ENCODE measurements around the gene KIF11. TPM values are rescaled to one million over a fixed set of nuclear protein-coding genes. Genes with fewer than 3 reads are reported as not detected.

KIF11 gene
- total RNA-seq, 1 experiment from 2014 or later = 47.8 TPM

GRCh38 chr10:92662848-92663247, 69.9 kb downstream of the KIF11 start:
- CTCF ChIA-PET = interaction anchor here (0.5 kb wide), 1 partner anchor 128 kb away, joined by 5 read pairs; no protein-coding TSS in a partner anchor
- no TSS peak for BruUV-seq (replicated peaks)
- ATAC-seq (no peak), DNase-seq (ENCODE audit: low read depth, low spot score) (no peak)
- Histone ChIP-seq H3K27me3 (ENCODE audit: control insufficient read depth, insufficient read depth, low read length) (no peaks in the 10 kb centered on the region), H3K36me3 (ENCODE audit: control insufficient read depth, insufficient read depth, low read length) (no peaks in the 10 kb centered on the region), H3K4me1 (ENCODE audit: control insufficient read depth, insufficient read depth, low read length) (no peaks in the 10 kb centered on the region), H3K4me3 (ENCODE audit: low read depth in 2 of 2, low read length in 2 of 2) (no peak overlapping the region), H3K9me3 (ENCODE audit: control insufficient read depth, insufficient read depth, low read depth, low read length) (peaks cover 10% of the 10 kb centered on the region; the same call in 1 of the 2 replicates), H3K27ac (ENCODE audit: low read length) (no peak overlapping the region)
- in situ Hi-C loops (cut with HindIII; ENCODE audit: low pct_unique_long_range_greater_than_20kb, low sequenced_read_pairs) = no loop called here
- intact Hi-C loops (cut with micrococcal nuclease; ENCODE audit: unreplicated experiment) = no loop called here
- POLR2A ChIA-PET = no interaction called here
- TF ChIP-seq TCF7L2 (IDR thresholded peaks at IDR 0.05; ENCODE audit: low read depth, low read length) (no peak), SIN3A (IDR thresholded peaks at IDR 0.05; ENCODE audit: borderline replicate concordance, insufficient read depth, low read depth, low read length) (no peak), CTCF (IDR thresholded peaks at IDR 0.05) (no peak), POLR2AphosphoS5 (IDR thresholded peaks at IDR 0.05; ENCODE audit: low read depth, low read length) (no peak), REST (IDR thresholded peaks at IDR 0.05; ENCODE audit: insufficient read depth in 1 of 2, low read depth in 2 of 2, low read length in 1 of 2) (no peak)

- POLR2A ChIA-PET = interaction anchor here (0.6 kb wide), 2 partner anchors 17 kb away, joined by 6 to 9 read pairs; no protein-coding TSS in a partner anchor
- TF ChIP-seq POLR2AphosphoS5 (IDR thresholded peaks at IDR 0.05; ENCODE audit: low read depth, low read length) = no peak
- TF ChIP-seq SIN3A (IDR thresholded peaks at IDR 0.05; ENCODE audit: borderline replicate concordance, insufficient read depth, low read depth, low read length) = no peak
- TF ChIP-seq TCF7L2 (IDR thresholded peaks at IDR 0.05; ENCODE audit: low read depth, low read length) = no peak
- Histone ChIP-seq H3K4me1 (ENCODE audit: control insufficient read depth, insufficient read depth, low read length) (no peaks in the 10 kb centered on the region), H3K36me3 (ENCODE audit: control insufficient read depth, insufficient read depth, low read length) (no peaks in the 10 kb centered on the region), H3K9me3 (ENCODE audit: control insufficient read depth, insufficient read depth, low read depth, low read length) (peaks cover 10% of the 10 kb centered on the region; the same call in 1 of the 2 replicates), H3K27ac (ENCODE audit: low read length) (no peak overlapping the region), H3K27me3 (ENCODE audit: control insufficient read depth, insufficient read depth, low read length) (no peaks in the 10 kb centered on the region), H3K4me3 (ENCODE audit: low read depth in 2 of 2, low read length in 2 of 2) (no peak overlapping the region)
- BruUV-seq (replicated peaks) = no TSS peak
- ATAC-seq (no peak), DNase-seq (ENCODE audit: low read depth, low spot score) (no peak)
- in situ Hi-C loops (cut with HindIII; ENCODE audit: low pct_unique_long_range_greater_than_20kb, low sequenced_read_pairs) (no loop called here), intact Hi-C loops (cut with micrococcal nuclease; ENCODE audit: unreplicated experiment) (no loop called here)
- CTCF ChIA-PET = no interaction called here
Observed at GRCh38 chr10:92664322-92664721, 71.4 kb downstream of the KIF11 start.

- no peak for TF ChIP-seq REST (IDR thresholded peaks at IDR 0.05; ENCODE audit: insufficient read depth in 1 of 2, low read depth in 2 of 2, low read length in 1 of 2)
- TF ChIP-seq SIN3A (IDR thresholded peaks at IDR 0.05; ENCODE audit: borderline replicate concordance, insufficient read depth, low read depth, low read length) = no peak
- no peak for TF ChIP-seq TCF7L2 (IDR thresholded peaks at IDR 0.05; ENCODE audit: low read depth, low read length)
- no peak for TF ChIP-seq CTCF (IDR thresholded peaks at IDR 0.05)
- no peak for TF ChIP-seq POLR2AphosphoS5 (IDR thresholded peaks at IDR 0.05; ENCODE audit: low read depth, low read length)
- CTCF ChIA-PET = no interaction called here
- POLR2A ChIA-PET = interaction anchor here (0.6 to 0.7 kb wide), 3 partner anchors 25 to 104 kb away, joined by 4 to 11 read pairs (median 6); no protein-coding TSS in a partner anchor
- Histone ChIP-seq H3K27me3 (ENCODE audit: control insufficient read depth, insufficient read depth, low read length) (no peaks in the 10 kb centered on the region), H3K27ac (ENCODE audit: low read length) (no peak overlapping the region), H3K36me3 (ENCODE audit: control insufficient read depth, insufficient read depth, low read length) (no peaks in the 10 kb centered on the region), H3K4me3 (ENCODE audit: low read depth in 2 of 2, low read length in 2 of 2) (no peak overlapping the region), H3K9me3 (ENCODE audit: control insufficient read depth, insufficient read depth, low read depth, low read length) (peaks cover 10% of the 10 kb centered on the region; the same call in 1 of the 2 replicates), H3K4me1 (ENCODE audit: control insufficient read depth, insufficient read depth, low read length) (no peaks in the 10 kb centered on the region)
- in situ Hi-C loops (cut with HindIII; ENCODE audit: low pct_unique_long_range_greater_than_20kb, low sequenced_read_pairs) = no loop called here
- BruUV-seq (replicated peaks) = no TSS peak
- ATAC-seq (no peak), DNase-seq (ENCODE audit: low read depth, low spot score) (no peak)
- intact Hi-C loops (cut with micrococcal nuclease; ENCODE audit: unreplicated experiment) = no loop called here
Observed at GRCh38 chr10:92667078-92667477, 74.1 kb downstream of the KIF11 start.
